ENCODE measurements around the gene IRF2BP2. TPM values are rescaled to one million over a fixed set of nuclear protein-coding genes. Genes with fewer than 3 reads are reported as not detected.

IRF2BP2 gene
- total and polyA plus RNA-seq, 2 of the 13 experiments (the other 11 are each of a cell fraction or from before 2014, with no cell fraction given), result 140 to 147 TPM

DNA sequence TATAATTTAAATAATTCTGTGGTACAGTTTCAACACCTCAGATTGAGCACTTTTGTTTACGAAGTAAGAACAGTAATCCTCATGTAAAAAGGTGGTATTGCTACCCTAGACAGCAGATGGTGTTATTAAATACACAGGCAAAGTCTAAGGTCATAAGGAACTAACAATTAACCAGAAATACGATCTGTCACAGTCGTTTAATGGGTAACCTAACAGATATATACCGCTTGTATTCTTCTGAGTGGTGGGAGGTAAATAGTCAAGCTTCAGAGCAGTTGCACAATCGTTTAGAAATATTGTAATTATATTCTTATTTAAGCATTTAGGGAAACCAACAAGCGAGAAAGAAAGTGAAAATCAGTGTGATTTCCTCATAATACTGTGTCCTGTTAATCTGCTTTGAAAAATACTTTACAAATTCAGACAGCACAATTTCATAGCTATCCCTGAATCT, 9.8 kb upstream of the IRF2BP2 start (continued):
- TF ChIP-seq, protein P1, sequence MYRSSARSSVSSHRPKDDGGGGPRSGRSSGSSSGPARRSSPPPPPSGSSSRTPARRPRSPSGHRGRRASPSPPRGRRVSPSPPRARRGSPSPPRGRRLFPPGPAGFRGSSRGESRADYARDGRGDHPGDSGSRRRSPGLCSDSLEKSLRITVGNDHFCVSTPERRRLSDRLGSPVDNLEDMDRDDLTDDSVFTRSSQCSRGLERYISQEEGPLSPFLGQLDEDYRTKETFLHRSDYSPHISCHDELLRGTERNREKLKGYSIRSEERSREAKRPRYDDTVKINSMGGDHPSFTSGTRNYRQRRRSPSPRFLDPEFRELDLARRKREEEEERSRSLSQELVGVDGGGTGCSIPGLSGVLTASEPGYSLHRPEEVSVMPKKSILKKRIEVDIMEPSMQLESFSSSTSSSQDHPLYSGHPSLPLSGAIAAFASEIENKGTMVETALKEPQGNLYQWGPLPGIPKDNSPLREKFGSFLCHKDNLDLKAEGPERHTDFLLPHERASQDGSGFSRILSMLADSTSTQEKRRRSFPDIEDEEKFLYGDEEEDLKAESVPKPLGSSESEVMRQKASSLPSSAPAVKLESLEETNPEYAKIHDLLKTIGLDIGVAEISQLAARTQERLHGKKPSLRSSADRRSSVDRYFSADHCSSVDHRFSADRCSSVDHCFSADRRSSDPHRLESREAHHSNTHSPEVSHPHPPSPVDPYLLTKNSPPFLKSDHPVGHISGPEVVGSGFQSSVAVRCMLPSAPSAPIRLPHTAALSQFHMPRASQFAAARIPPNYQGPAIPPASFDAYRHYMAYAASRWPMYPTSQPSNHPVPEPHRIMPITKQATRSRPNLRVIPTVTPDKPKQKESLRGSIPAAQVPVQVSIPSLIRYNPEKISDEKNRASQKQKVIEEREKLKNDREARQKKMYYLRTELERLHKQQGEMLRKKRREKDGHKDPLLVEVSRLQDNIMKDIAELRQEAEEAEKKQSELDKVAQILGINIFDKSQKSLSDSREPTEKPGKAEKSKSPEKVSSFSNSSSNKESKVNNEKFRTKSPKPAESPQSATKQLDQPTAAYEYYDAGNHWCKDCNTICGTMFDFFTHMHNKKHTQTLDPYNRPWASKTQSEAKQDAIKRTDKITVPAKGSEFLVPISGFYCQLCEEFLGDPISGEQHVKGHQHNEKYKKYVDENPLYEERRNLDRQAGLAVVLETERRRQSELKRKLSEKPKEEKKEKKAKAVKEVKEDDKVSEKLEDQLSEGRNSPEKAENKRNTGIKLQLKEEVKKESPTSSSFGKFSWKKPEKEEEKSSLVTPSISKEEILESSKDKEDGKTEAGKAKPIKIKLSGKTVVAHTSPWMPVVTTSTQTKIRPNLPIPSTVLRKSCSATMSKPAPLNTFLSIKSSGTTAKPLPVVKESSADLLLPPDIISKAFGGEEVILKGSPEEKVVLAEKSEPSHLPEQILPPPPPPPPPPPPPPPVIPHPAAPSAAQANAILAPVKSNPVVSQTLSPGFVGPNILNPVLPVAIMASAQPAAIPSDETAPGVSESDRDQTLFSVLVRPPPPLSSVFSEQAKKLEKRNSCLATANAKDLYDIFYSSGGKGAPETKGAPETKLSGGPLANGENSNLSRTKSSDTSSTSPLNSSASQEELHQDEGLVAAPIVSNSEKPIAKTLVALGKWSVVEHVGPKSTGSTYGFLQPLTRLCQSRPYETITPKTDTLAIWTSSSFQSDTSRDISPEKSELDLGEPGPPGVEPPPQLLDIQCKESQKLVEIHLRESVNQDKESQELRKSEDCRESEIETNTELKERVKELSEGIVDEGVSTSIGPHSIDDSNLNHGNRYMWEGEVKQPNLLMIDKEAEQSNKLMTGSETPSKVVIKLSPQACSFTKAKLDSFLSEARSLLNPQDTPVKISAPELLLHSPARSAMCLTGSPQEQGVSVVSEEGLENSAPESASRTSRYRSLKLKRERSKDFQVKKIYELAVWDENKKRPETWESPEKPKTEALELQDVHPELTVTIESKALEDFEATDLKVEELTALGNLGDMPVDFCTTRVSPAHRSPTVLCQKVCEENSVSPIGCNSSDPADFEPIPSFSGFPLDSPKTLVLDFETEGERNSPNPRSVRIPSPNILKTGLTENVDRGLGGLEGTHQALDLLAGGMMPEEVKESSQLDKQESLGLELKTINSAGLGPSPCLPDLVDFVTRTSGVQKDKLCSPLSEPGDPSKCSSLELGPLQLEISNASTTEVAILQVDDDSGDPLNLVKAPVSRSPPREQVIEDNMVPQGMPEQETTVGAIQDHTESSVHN (CRISPR knock-in tag; IDR thresholded peaks at IDR 0.05), result no peak
- no peak for TF ChIP-seq XRCC5 (optimal IDR thresholded peaks at IDR 0.05; ENCODE audit: low read length)
- TF ChIP-seq HDAC6 (IDR thresholded peaks at IDR 0.05; ENCODE audit: low read depth, low read length), result no peak
- TF ChIP-seq E2F5 (CRISPR knock-in tag; conservative IDR thresholded peaks at IDR 0.05), result no peak
- peak; percentile 87 for TF ChIP-seq TP53 (CRISPR knock-in tag; conservative IDR thresholded peaks at IDR 0.05)
- TF ChIP-seq ZNF512 (CRISPR knock-in tag; IDR thresholded peaks at IDR 0.05), result no peak
- no peak; the same call in 1 of the 2 replicates for TF ChIP-seq ONECUT2 (CRISPR knock-in tag; IDR thresholded peaks at IDR 0.05)
- TF ChIP-seq TOE1 (CRISPR knock-in tag; IDR thresholded peaks at IDR 0.05), result no peak
- TF ChIP-seq MIXL1 (CRISPR knock-in tag; IDR thresholded peaks at IDR 0.05), result peak; percentile 98
- TF ChIP-seq ATF1 (CRISPR knock-in tag; IDR thresholded peaks at IDR 0.05), result peak; percentile 4; the same call in 1 of the 2 replicates
- TF ChIP-seq, protein P2, sequence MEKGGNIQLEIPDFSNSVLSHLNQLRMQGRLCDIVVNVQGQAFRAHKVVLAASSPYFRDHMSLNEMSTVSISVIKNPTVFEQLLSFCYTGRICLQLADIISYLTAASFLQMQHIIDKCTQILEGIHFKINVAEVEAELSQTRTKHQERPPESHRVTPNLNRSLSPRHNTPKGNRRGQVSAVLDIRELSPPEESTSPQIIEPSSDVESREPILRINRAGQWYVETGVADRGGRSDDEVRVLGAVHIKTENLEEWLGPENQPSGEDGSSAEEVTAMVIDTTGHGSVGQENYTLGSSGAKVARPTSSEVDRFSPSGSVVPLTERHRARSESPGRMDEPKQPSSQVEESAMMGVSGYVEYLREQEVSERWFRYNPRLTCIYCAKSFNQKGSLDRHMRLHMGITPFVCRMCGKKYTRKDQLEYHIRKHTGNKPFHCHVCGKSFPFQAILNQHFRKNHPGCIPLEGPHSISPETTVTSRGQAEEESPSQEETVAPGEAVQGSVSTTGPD (CRISPR knock-in tag; IDR thresholded peaks at IDR 0.05), result no peak
- TF ChIP-seq, protein P3, sequence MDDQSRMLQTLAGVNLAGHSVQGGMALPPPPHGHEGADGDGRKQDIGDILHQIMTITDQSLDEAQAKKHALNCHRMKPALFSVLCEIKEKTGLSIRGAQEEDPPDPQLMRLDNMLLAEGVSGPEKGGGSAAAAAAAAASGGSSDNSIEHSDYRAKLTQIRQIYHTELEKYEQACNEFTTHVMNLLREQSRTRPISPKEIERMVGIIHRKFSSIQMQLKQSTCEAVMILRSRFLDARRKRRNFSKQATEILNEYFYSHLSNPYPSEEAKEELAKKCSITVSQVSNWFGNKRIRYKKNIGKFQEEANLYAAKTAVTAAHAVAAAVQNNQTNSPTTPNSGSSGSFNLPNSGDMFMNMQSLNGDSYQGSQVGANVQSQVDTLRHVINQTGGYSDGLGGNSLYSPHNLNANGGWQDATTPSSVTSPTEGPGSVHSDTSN (CRISPR knock-in tag; IDR thresholded peaks at IDR 0.05; ENCODE audit: borderline replicate concordance), result no peak
- TF ChIP-seq CENPT (CRISPR knock-in tag; IDR thresholded peaks at IDR 0.05; ENCODE audit: low read depth), result no peak
- TF ChIP-seq, protein P4, sequence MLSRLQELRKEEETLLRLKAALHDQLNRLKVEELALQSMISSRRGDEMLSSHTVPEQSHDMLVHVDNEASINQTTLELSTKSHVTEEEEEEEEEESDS (CRISPR knock-in tag; IDR thresholded peaks at IDR 0.05; ENCODE audit: borderline replicate concordance), result peak; percentile 82; the same call in 1 of the 2 replicates
- TF ChIP-seq, protein P5, sequence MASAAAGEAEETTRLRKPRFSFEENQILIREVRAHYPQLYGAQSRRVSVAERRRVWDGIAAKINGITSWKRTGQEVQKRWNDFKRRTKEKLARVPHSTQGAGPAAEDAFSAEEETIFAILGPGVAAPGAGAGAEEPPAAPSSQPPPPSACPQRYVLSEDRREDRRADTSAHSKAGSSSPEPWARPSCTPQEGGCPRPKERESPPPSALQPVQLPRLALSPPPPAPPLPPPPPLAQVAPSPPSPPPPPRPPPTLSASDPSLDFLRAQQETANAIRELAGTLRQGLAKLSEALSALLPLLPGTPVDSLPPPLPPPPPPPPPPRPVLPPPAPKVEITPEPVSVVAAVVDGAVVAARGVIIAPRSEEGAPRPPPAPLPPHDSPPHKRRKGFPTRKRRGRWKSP (CRISPR knock-in tag; IDR thresholded peaks at IDR 0.05), result no peak

Data from HepG2 (cell line).